ENCODE data around the gene ZNF286A. TPM values are rescaled to one million over a fixed set of nuclear protein-coding genes. Genes with fewer than 3 reads are reported as not detected.
A peak's percentile ranks its signal among the peaks of the same experiment; 100 is the strongest.

ZNF286A gene
- total RNA-seq, 1 donor from 2014 or later: 35.0 TPM

DNA sequence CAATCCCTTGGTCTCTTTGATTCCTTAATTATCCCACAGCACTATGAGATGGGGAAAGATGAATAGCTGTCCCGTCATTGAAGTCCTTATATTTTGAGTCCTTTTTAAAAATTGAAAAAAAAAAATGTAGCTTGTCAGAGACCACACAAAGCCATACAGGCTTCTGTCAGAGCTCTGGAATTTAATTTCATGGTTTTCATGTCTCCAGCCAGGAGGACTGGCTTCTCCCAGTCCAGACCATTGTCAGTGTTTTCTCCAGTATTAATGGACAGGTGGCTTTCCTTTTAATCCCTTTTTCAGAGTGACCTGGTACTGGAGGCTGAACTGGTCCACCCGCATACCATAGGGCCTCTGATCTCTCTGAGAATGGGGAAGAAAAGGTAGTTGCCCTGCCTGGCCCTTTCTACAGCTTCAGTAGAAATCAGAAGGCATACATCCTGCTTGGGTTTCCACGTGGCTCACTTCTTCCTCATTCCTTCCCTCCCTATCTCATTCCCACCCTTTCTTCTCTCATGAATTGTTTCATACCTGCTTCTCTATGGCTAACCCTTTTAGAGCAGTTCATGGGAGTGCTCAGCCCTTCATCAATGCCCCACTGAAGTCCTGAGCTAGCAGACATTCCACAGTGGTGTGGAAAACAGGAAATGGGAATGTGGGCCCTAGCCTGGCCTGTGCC is 44.5 kb upstream of the ZNF286A start:
- Mint-ChIP-seq H3K9me3 (ENCODE audit: low read depth) (no peaks in the 10 kb centered on the region), H3K4me3 (ENCODE audit: unreplicated experiment) (no peak overlapping the region), H3K36me3 (ENCODE audit: low read depth) (no peaks in the 10 kb centered on the region), H3K27me3 (ENCODE audit: low read depth) (no peaks in the 10 kb centered on the region), H3K27ac (ENCODE audit: unreplicated experiment) (peak overlapping the region; percentile 88), H3K4me1 (ENCODE audit: low read depth) (peaks cover 70% of the 10 kb centered on the region)
- TF ChIP-seq, protein P1, sequence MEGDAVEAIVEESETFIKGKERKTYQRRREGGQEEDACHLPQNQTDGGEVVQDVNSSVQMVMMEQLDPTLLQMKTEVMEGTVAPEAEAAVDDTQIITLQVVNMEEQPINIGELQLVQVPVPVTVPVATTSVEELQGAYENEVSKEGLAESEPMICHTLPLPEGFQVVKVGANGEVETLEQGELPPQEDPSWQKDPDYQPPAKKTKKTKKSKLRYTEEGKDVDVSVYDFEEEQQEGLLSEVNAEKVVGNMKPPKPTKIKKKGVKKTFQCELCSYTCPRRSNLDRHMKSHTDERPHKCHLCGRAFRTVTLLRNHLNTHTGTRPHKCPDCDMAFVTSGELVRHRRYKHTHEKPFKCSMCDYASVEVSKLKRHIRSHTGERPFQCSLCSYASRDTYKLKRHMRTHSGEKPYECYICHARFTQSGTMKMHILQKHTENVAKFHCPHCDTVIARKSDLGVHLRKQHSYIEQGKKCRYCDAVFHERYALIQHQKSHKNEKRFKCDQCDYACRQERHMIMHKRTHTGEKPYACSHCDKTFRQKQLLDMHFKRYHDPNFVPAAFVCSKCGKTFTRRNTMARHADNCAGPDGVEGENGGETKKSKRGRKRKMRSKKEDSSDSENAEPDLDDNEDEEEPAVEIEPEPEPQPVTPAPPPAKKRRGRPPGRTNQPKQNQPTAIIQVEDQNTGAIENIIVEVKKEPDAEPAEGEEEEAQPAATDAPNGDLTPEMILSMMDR (IDR thresholded peaks at IDR 0.05): no peak
- DNase-seq (ENCODE audit: low spot score): no peak

DNA sequence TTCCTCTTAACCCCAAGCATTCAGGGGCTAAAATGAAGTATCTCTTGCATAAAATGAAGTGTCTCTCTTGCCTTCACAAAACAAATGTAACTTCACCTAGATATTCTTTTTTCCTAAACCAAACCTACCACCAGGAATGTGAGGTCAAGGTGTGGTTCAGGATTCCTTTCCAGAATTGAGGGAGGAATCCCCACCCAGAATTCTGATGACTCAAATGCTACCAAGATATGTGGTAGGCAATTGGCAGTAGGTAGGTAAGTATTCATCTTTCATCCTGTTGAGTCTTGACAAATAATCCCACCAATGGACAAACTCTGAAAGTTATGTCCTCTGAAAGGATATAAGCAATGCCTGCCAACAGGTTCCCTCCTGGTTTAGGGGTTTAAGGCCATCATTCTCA is 41.7 kb upstream of the ZNF286A start:
- no peak for DNase-seq (ENCODE audit: low spot score)
- Mint-ChIP-seq H3K4me1 (ENCODE audit: low read depth) (peaks cover 48% of the 10 kb centered on the region), H3K36me3 (ENCODE audit: low read depth) (peaks cover 3% of the 10 kb centered on the region), H3K27ac (ENCODE audit: unreplicated experiment) (no peak overlapping the region), H3K27me3 (ENCODE audit: low read depth) (no peaks in the 10 kb centered on the region), H3K4me3 (ENCODE audit: unreplicated experiment) (no peak overlapping the region), H3K9me3 (ENCODE audit: low read depth) (no peaks in the 10 kb centered on the region)
- TF ChIP-seq, protein P1 (IDR thresholded peaks at IDR 0.05): no peak

DNA sequence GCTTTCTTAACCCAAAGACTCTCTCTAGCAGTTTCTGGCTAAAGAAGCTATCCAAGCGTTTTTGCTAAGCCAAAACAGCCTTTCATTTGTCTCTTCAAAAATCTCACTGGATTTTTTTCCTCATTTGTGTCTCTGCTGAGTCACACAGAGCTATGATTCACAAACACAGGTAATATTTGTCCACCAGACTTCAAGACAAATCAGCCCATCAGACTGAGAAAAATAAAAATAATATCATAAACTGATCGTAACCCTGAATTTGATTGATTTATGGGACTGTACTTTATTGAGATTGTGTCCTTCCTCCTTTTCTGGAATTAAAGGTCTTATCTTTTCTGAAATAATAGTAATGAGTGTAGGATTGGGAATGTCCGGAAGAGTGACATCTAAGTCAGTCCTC is 41.3 kb upstream of the ZNF286A start:
- Mint-ChIP-seq H3K27ac (ENCODE audit: unreplicated experiment) (no peak overlapping the region), H3K4me3 (ENCODE audit: unreplicated experiment) (no peak overlapping the region), H3K4me1 (ENCODE audit: low read depth) (peaks cover 44% of the 10 kb centered on the region), H3K9me3 (ENCODE audit: low read depth) (no peaks in the 10 kb centered on the region), H3K36me3 (ENCODE audit: low read depth) (peaks cover 6% of the 10 kb centered on the region), H3K27me3 (ENCODE audit: low read depth) (no peaks in the 10 kb centered on the region)
- no peak for DNase-seq (ENCODE audit: low spot score)
- TF ChIP-seq, protein P1 (IDR thresholded peaks at IDR 0.05): no peak

DNA sequence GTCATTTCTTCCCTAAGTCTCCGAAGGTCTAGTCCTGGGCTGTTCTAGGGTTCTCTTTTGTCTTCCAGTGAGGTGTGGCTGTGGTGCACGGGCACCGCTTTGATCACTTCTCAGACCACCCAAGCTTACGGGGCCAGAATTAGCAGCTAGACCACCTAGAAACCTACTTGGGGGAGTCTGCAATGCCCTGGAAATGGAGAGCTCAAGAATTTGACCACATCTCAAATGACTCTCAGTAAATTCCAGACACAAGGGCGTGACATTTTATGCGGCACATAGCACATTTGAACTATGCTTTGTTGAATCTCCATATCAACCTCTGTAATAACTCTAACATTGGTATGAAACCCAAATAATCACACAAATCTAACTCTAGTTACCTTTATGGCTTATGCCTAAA is 40.3 kb upstream of the ZNF286A start:
- H3K27ac Mint-ChIP-seq (ENCODE audit: unreplicated experiment): peak overlapping the region; percentile 41
- DNase-seq (ENCODE audit: low spot score): no peak

GRCh38 chr17:15659663-15660062 is 39.9 kb upstream of the ZNF286A start:
- DNase-seq (ENCODE audit: low spot score): no peak
- peaks cover 15% of the 10 kb centered on the region for H3K36me3 Mint-ChIP-seq (ENCODE audit: low read depth)
- TF ChIP-seq, protein P1 (IDR thresholded peaks at IDR 0.05): no peak
- peak overlapping the region; percentile 41 for H3K27ac Mint-ChIP-seq (ENCODE audit: unreplicated experiment)
- no peak overlapping the region for H3K4me3 Mint-ChIP-seq (ENCODE audit: unreplicated experiment)
- H3K4me1 Mint-ChIP-seq (ENCODE audit: low read depth): peaks cover 33% of the 10 kb centered on the region
- H3K9me3 Mint-ChIP-seq (ENCODE audit: low read depth): no peaks in the 10 kb centered on the region
- H3K27me3 Mint-ChIP-seq (ENCODE audit: low read depth): no peaks in the 10 kb centered on the region

More for the DNA sequence above, 40.3 kb upstream of the ZNF286A start:
- H3K9me3 Mint-ChIP-seq (ENCODE audit: low read depth): no peaks in the 10 kb centered on the region
- TF ChIP-seq, protein P1 (IDR thresholded peaks at IDR 0.05): no peak
- peaks cover 37% of the 10 kb centered on the region for H3K4me1 Mint-ChIP-seq (ENCODE audit: low read depth)
- H3K27me3 Mint-ChIP-seq (ENCODE audit: low read depth): no peaks in the 10 kb centered on the region
- no peak overlapping the region for H3K4me3 Mint-ChIP-seq (ENCODE audit: unreplicated experiment)
- H3K36me3 Mint-ChIP-seq (ENCODE audit: low read depth): peaks cover 13% of the 10 kb centered on the region
